Mesothelial cell of epicardium (in vitro differentiated cells): ENCODE measurements around the gene NLRP1. TPM values are rescaled to one million over a fixed set of nuclear protein-coding genes. Genes with fewer than 3 reads are reported as not detected.

Experiments used
- DNase-seq, 2 experiments: peaks; one replicate each; pipeline ENCODE4 v3.0.0; 2021; ENCODE audit warnings: low spot score in 2 of 2; ENCODE audit not compliant: unreplicated experiment in 2 of 2
- H3K27ac Mint-ChIP-seq: 2 replicates; pipeline ENCODE4 v1.8.0; 2021; ENCODE audit warnings: mixed read lengths
- H3K27me3 Mint-ChIP-seq: 2 replicates; pipeline ENCODE4 v1.8.0; 2021; ENCODE audit warnings: low read depth, mixed read lengths
- H3K36me3 Mint-ChIP-seq: 2 replicates; pipeline ENCODE4 v1.8.0; 2021; ENCODE audit warnings: mixed read lengths
- H3K4me1 Mint-ChIP-seq: 2 replicates; pipeline ENCODE4 v1.8.0; 2021; ENCODE audit warnings: mixed read lengths
- H3K4me3 Mint-ChIP-seq: 2 replicates; pipeline ENCODE4 v1.8.0; 2021; ENCODE audit warnings: mild to moderate bottlenecking, moderate library complexity, mixed read lengths
- H3K9me3 Mint-ChIP-seq: 2 replicates; pipeline ENCODE4 v1.8.0; 2021; ENCODE audit warnings: mixed read lengths
- total RNA-seq: library from RNA; stranded (reverse); gene quantifications from 3 replicates; pipeline ENCODE4 v1.2.1, GENCODE V29; 2021
- TF ChIP-seq, protein P1 (sequence below): fragments of 200-600 bp; sonication (generic); IDR thresholded peaks from one replicate; pipeline ENCODE4 v1.5.0; 2021; ENCODE audit warnings: antibody characterized with exemption; ENCODE audit not compliant: unreplicated experiment

Gene NLRP1
- total RNA-seq, 1 donor from 2014 or later: 37.1 TPM

GRCh38 chr17:5473906-5474305 lies 110.4 kb downstream of the NLRP1 start:
- TF ChIP-seq, protein P1, sequence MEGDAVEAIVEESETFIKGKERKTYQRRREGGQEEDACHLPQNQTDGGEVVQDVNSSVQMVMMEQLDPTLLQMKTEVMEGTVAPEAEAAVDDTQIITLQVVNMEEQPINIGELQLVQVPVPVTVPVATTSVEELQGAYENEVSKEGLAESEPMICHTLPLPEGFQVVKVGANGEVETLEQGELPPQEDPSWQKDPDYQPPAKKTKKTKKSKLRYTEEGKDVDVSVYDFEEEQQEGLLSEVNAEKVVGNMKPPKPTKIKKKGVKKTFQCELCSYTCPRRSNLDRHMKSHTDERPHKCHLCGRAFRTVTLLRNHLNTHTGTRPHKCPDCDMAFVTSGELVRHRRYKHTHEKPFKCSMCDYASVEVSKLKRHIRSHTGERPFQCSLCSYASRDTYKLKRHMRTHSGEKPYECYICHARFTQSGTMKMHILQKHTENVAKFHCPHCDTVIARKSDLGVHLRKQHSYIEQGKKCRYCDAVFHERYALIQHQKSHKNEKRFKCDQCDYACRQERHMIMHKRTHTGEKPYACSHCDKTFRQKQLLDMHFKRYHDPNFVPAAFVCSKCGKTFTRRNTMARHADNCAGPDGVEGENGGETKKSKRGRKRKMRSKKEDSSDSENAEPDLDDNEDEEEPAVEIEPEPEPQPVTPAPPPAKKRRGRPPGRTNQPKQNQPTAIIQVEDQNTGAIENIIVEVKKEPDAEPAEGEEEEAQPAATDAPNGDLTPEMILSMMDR: no peak
- DNase-seq: no peak
- no peak overlapping the region for H3K4me3 Mint-ChIP-seq
- no peak overlapping the region for H3K27ac Mint-ChIP-seq
- H3K27me3 Mint-ChIP-seq: no peaks in the 10 kb centered on the region
- no peaks in the 10 kb centered on the region for H3K4me1 Mint-ChIP-seq
- H3K36me3 Mint-ChIP-seq: peaks cover 49% of the 10 kb centered on the region
- peaks cover 7% of the 10 kb centered on the region for H3K9me3 Mint-ChIP-seq

GRCh38 chr17:5472511-5472910 lies 111.8 kb downstream of the NLRP1 start:
- Mint-ChIP-seq H3K36me3 (peaks cover 36% of the 10 kb centered on the region), H3K27ac (no peak overlapping the region), H3K4me1 (peaks cover 6% of the 10 kb centered on the region), H3K4me3 (no peak overlapping the region), H3K9me3 (peaks cover 7% of the 10 kb centered on the region), H3K27me3 (no peaks in the 10 kb centered on the region)
- TF ChIP-seq, protein P1: no peak
- DNase-seq: no peak

GRCh38 chr17:5468075-5468473 lies 116.2 kb downstream of the NLRP1 start:
- Mint-ChIP-seq H3K4me1 (peaks cover 23% of the 10 kb centered on the region), H3K9me3 (no peaks in the 10 kb centered on the region), H3K27ac (peak overlapping the region; percentile 83), H3K27me3 (no peaks in the 10 kb centered on the region), H3K4me3 (peak overlapping the region; percentile 78), H3K36me3 (peaks cover 14% of the 10 kb centered on the region)
- TF ChIP-seq, protein P1: no peak
- DNase-seq: no peak

- Mint-ChIP-seq H3K4me3 (peak overlapping the region; percentile 78), H3K27me3 (no peaks in the 10 kb centered on the region)
Observed at GRCh38 chr17:5467416-5467815, 116.9 kb downstream of the NLRP1 start.

DNA sequence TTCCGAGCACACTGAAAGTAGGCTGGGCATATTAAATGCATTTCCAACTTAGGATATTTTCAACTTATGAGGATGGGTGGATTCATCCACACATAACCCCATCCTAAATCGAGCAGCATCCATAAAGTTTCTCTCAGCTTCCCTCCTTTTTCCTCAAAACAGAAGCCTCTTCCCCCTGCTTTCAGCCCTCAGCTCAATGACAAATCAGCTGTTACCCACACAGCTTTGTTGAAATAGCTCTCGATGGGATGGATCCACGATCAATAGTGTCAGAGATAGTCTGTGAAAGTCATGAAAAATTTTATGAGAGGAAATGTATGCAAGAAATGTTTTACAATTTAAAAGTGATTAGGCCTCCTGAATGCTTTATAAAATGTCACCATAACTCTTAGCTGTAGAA lies 118.0 kb downstream of the NLRP1 start:
- Mint-ChIP-seq H3K27me3 (no peaks in the 10 kb centered on the region), H3K9me3 (no peaks in the 10 kb centered on the region), H3K4me3 (no peak overlapping the region), H3K27ac (no peak overlapping the region), H3K36me3 (peaks cover 7% of the 10 kb centered on the region), H3K4me1 (peaks cover 23% of the 10 kb centered on the region)
- TF ChIP-seq, protein P1: no peak
- DNase-seq: no peak

More at GRCh38 chr17:5467416-5467815, 116.9 kb downstream of the NLRP1 start:
- Mint-ChIP-seq H3K4me1 (peaks cover 23% of the 10 kb centered on the region), H3K27ac (peak overlapping the region; percentile 83), H3K36me3 (peaks cover 13% of the 10 kb centered on the region), H3K9me3 (no peaks in the 10 kb centered on the region)
- TF ChIP-seq, protein P1: no peak
- DNase-seq: no peak
